Activated CD4-positive, CD25-positive, alpha-beta regulatory T cell (primary cell): Measurements from ENCODE around the gene PTPRD.

Experiments used
- DNase-seq, 4 experiments: peaks; one replicate each; lab custom pipeline; 2025; lab: John Stamatoyannopoulos, UW

Gene PTPRD

DNA sequence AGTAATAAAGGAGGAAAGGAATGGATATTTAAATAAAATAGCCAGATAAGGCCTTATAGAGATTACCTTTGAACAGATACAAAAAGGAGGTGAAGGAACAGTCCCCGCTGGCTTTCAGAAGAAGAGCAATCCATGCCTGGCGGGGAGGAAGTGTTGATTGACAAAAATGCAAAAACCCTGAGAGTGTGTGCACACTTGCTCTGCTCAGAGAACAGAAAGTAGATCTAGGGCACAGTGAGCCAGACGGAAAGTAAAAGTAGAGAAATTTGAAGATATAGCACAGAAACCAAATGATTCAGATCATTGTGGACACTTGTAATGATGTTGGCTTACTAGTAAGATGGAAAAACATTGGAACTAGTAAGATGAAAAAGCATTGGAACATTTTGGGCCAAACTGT lies 720.6 kb downstream of the PTPRD start:
- no peak for DNase-seq

DNA sequence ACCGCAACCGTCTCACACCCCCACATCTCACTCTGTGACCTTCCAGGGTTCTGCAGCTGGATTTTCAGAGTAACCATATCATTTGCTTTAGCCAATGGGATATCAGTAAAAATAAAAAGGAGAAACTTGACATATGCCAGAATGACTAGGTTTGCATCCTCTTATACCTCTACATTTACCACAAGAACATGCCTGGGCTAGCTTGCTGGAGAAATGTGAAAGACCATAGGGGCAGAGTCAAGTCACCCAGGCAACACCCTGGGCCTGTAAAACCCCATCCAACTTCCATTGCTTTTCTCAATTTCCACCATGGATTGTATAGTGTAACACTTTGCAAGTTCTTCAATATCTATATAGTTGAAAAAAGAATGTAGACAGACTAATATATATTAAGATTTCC lies 731.1 kb downstream of the PTPRD start:
- DNase-seq, result no peak

DNA sequence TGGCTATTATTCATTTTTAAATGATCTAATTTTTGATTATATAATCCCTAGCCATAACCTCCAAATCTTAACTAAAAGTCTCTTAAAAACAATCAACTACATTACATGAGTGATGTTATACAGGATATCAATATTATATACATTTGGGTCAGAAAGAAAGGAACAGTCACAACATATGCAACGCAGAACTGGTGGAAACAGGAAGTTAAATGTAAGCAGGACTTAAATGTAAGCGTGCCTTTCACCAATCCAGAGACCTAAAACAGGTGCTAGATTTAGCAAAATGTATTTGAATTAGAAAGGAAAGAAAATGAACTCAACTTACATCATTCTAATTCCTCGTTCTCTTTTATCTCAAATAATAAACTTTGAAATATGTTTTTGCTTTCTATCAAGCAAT lies 738.5 kb downstream of the PTPRD start:
- no peak for DNase-seq

DNA sequence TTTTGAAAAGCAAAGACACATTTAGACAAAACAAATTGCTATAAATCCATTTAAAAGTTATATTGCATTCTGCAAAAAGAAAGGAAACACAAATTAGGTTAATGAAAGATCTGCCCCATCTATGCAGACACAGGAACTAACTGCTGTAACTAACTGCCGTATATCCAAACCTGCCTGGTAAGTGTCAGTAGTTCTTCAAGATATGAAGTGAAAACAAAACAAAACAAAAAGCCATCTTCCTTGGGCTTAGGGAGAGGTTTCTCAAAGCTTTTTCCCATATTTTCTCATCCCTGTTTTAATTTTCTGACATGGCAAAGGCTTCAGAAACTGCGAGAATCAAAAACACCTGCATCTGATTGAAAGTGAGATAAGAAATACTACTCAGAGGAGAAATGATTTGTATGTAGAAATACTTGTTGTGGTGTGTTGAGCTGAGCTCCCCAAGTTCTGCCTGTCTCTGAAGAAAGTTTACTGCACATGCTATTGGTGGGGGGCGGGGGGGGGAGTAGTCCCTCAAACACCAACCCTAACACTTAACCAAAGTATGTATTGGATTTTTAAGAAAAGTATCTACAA lies 750.5 kb downstream of the PTPRD start:
- no peak for DNase-seq

DNA sequence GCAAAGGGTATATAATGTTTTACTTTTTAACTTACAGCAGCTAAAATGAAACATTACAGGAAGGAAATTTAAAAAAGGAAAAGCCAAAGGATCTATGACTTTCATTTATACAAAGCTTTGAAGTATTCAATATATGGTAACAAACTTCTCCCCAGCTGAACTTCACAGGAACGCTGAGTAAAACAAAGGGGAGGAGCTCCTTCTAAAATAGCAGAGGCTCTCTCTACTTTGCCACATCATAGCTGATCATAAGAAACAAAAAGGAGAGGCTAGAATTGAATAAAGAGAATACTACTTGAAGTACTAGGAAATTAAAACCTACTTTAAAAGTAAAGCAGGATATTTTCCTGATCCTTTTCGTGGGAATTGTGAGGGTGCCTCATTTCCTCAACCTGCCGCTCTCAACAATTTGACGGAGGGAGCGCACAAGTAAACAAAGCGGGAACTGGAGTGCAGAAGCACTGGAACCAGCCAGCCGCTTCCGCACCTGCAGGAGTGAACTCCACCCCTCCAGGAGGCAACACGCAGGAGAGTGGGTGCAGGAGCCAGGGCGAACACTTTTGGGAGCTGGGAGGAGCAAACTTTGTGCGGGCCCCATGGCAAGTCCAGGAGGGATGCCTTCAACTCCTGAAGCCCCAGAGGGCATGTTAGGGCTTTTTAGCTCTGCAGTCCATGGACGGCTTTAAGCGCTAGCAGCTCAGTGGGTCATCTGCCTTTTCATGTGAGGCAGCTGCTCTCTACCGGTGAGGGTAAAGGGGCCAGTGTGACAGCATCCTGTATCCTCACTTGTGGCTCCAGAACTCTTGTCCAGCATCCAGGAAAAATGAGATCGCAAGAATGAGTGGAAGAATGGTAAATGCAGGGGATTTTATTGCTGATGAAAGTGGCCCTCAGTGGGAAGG lies 757.4 kb downstream of the PTPRD start:
- DNase-seq, result no peak

DNA sequence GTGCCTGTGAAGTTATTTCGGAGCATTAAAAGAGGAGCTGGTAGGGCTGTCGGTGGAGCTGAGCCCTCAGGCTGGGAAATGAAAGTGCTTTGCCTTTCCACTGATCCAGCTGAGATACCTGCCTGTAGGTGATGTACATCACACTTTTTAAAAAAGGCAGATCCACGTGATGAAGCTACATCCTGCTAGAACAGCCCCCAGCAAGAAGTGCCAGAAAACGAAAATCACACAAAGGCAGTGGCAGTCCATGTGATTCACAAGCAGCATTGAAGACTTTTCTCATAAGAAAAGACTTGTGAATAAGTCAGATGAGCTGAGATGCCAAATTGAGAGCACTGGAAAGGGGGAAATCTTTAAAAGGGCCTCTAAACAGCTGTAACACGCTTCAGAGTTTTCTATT lies 765.1 kb downstream of the PTPRD start:
- DNase-seq, result no peak

DNA sequence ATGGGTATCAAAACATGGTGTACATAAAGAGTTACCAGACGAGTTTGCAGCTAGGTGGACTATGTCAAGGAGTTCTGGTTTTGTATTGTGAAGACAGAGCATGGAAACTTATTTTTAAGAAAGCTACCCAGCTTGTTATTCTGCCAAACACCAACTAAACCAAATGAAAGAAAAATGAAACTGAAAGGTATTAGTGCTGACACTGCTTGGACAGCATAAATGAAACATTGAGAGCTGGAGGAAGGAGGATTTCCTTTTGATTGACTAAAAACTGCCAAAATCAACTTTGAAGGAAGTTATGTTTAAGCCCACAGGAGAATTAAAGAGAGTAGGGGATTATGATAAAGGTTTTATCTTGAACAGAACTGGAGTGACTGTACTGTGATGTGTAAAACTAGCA lies 766.2 kb downstream of the PTPRD start:
- DNase-seq, result no peak

DNA sequence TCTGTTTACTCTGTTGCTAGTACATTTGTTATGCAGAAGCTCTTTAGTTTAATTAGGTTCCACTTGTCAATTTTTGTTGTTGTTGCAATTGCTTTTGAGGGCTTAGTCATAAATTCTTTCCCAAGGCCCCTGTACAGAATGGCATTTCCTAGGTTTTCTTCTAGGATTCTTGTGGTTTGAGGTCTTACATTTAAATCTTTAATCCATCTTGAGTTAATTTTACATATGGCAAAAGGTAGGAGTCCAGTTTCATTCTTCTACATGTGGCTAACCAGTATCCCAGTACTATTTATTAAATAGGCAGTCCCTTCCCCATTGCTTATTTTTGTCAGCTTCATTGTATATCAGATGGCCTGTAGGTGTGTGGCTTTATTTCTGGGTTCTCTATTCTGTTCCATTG lies 792.4 kb downstream of the PTPRD start:
- no peak for DNase-seq

DNA sequence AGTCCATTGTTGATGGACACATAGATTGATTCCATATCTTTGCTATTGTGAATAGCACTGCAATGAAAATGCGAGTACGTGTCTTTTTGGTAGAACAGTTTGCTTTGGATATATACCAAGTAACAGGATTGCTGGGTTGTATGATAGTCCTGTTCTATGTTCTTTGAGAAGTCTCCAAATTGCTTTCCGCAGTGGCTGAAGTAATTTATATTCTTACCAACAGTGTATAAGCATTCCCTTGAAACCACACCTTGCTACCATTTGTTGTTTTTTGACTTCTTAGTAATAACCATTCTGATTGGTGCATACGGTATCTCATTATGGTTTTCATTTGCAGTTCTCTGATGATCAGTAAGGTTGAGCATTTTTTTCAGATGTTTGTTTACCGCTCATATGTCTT lies 792.9 kb downstream of the PTPRD start:
- DNase-seq, result no peak

DNA sequence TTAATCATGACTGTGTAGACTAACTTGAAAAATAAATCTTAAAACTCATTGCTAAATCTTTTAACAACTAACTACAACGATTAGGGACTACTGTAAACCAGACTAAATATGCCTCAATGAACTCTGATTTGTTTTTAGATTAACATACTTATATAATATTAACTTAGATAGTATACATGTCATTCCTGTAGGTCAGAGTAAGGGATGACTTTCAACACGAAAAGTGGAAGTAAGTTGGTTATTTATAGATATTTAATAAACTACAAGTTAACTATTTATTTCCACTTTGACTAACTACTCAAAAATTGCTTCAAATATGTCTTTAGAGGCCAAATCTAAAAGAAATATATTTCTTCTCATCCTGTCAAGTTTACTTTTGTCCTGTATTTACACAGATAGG lies 795.6 kb downstream of the PTPRD start:
- DNase-seq, result no peak

DNA sequence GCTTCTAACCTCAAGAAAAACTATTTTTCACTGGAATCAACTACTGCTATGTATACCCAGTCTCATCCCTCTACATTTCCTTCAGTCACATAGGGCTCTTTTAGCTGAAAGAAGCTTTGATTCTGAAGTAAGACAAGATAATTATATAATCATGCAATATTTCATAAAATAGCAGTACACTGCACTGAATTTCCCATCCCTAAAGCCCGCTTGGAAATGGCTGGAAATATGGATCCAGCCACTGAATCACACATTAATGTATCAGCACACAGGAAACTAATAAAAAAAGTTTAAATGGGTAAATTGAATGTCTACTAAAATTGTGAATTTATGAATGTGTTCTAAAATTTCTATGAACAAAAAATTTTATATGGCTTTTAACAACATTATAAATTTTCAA lies 808.7 kb downstream of the PTPRD start:
- DNase-seq, result no peak

DNA sequence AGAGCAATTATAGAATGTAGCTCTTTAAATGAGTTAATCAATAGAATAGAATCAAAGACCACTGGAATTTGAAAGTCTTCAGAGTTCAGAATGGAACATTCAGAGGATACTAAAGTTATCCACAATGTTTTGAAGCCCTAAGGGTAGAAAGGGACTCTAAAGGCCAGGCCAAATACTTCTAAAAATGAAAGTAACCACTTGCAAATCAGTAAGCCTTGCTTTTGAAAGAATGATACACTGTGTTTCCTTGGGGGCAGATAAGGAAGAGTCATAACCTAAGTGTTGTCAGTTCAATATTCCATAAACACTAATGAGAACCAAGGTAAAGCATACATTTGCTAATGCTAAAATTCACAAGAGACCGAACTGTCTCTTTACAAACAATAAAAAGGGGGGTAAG lies 813.5 kb downstream of the PTPRD start:
- DNase-seq, result no peak

DNA sequence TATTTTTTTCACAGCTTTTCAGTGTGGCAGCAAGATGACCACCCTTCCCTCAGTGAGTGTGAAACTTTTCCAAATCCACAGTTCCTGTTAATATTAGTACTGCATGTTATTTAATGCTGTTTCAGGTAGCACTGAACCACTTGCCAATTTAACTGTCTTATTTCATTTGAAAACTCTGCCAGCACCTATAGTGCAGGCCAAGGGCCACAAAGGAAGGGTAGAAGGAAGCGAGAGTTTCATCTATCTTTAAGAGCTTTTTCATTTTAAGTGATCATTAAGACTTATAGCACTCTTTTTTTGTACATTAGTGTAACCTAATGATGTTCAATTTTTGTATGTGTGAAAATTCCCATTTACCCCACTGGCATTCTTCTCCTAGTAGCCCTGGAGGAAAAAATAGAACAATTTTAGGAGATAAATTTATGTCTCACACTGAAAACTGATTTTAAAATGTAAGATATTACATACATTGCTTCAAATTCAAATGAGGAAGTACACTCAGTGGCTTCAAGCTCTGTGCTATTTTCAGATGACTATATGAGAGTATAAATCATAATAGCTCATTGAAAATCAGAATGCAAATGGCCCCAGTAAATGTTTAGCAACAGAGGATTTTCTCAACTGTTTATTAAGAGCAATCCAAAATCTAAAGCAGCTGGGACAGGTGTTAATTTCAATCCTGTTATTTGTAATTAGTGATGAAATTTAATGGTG lies 820.5 kb downstream of the PTPRD start:
- no peak for DNase-seq

DNA sequence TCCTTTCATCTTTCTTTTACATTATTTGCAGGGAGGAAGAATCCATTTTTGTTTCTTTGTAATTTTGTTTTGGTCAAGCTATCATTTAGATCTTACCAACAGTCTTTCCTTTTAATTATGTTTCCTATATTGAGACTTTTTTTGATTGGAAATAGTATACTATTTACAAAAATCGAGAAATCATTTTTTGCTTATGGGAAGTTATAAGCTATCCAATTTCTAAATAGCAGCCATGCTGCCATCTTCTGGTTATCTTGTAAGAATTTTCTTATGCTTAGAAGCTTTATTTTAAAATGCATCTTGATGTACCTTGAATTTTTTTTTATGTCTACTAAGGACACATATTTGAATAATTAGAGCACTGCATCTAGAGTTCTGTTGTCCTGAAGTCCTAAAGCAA lies 821.2 kb downstream of the PTPRD start:
- no peak for DNase-seq

DNA sequence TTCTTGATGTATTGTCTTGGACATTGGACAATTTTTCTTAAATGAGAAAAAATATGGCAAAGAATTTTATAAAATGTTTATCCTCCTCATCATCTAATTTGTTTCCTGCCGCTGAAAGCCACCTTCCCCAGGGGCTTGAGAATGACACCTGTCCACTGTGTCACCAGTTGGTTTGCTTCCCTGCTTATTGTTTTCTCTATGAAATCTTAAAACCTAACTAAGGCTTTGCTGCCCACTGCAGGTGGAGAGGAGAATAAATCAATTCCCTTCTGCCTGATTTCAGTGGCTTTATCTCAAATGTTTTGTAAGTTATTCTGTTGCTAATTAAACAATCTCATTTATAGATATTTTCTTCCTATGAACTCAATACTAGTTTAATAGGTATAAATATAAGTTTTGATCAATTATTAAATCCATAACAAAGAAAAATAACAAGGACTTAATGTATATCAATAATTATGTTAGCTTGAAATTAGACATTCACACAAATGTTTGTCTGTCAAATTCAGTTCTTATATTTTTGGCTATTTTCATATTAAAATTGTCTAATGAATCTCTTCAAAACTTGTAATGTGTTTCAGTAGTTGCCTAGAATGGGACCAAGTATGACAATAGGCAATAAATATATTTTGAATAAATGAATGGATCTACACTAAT lies 822.5 kb downstream of the PTPRD start:
- no peak for DNase-seq

DNA sequence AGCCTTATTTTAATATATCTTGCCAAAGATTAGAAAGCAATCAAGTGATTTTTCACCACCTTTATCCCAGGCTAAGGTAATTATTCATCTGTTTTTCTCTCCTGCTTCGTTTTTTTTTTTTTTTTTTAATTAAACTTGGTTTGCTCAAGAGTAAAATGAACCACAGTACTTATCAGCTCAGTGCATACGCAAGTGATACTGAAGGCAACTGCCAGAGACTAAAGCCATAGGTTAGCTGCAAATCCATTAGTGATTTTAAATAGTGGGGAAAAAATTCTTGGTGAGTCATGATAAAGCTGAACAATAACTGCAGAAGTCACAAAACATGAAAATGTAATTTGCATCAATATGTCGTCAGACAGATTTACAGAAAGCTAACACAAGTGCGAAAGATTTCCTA lies 829.1 kb downstream of the PTPRD start:
- DNase-seq, result no peak

DNA sequence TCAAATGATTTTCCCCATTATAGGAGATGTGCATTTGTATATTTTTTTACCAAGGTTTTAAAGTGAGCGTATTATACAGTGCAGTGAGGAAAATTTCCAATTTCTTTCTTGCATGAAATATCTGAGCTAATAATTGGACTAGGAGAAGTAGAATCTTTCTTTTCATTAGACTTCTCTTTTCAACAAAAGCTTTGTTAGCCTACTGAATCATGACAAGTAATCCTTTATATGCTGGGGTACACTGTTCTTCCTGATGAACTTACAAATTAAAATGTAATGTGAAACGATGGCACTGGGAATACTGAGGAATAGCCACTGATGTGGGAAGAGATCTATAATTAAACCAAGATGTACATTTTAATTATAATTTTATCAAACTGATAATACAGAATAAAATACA lies 829.6 kb downstream of the PTPRD start:
- no peak for DNase-seq

DNA sequence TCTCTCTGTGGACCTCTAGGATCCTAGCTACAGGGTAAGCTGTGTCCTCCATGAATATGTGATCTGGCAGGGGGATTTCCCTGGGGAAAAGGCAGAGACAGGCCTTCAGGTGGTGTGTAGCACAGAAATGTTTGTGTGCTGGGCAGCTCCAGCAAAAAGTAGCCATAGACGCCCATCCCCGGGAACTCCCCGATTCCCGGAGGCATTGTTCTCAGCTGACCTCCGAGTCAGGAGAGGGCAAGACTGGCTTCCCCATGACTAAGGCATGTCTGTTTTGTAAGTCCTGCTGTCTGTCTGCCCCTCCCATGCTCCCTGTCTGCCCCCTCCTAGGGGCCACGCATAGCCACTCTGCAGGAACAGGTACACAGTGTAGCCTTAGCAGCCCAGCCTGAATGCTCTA lies 834.5 kb downstream of the PTPRD start:
- DNase-seq, result no peak

DNA sequence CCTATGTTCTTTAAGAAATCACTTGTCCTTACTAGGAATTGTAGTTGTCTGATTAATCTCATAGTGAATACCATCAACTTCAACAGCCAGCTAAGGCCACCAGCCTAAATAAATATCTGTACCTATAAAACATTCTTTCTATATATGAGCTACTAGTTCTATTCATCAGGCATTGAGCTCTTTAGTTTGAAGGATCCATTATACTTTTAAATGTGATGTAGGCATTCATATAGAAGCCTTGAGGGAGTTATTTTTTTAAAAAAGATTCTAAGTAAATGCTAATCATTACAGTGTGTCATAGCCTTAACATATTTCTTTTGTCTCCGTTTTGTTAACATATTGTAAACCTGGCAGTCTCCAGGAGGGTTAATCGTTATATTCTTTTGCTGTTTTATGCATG lies 838.3 kb downstream of the PTPRD start:
- DNase-seq, result no peak

DNA sequence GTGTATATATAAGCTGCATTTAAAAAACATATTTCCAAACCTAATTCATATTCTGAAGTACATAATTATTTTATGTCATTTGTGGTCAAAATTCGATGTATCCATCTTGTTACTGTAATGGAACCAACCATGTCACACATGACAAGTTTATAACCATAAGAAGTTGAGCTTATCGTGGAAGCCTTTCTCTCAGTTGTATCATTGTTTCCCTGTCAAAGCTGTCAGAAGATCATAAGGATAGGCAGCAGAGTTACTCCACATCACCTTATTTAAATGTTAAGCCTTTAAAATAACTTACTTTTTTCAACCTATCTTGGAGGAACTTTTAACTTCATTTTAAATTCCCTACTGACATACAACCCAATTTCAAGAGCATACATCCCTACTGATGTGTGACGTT lies 841.5 kb downstream of the PTPRD start:
- DNase-seq, result no peak

DNA sequence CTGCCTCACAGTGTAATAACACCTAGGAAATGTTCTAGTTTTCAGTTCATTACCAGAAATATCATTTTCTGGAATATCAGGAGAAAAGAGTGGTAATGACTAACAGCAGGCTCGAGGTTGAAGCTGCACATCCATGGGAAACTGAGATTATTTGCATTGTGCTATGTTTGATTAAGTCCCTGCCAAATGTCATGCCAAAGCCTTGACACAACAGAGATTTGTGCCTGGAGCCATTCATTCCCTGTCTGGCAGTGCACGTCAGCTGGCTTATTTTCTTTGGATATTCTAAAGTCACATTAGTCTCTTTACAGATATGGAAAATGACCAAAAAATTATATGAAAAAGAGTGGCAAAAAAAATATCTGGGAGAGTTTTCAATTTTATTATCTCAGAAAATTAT lies 848.0 kb downstream of the PTPRD start:
- no peak for DNase-seq

DNA sequence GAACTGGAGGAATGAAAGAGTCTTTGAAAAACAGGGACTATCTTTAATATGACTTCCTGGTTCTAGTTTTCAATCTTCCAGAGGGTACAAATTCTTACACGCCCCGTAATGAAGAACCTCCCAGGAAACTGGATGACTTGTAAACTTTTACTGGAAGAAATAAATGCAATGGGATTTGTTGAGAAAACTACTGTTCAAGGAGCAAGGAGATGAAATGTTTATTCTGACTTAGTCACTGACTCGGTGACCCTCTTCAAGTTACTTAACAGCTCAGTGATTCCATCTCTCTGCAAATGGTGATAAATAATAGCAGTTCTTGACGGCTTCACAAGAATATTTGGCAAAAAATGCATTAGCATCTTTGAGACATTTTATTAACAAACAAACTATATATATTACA lies 858.6 kb downstream of the PTPRD start:
- no peak for DNase-seq

DNA sequence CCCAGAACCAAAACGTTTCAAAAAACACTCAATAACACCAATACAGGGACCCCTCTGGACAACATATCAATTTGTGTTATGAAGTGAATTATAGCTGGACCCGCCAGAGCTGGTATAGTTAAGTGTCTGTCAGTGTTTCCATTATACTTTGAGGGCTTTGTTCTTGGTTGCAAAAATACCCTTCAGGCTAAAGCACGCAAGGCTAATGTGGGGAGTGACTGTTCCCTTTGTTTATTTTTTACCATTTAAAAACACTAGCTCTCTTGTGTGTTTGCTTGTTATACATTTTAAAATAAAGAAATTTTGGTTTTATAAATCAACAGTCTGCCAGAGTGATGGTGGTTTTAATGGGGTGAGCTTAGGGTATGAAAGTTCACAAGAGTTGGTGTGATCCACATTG lies 859.5 kb downstream of the PTPRD start:
- DNase-seq, result no peak
